Measurements from ENCODE around the gene DVL2.
"Not testable (repeated sequence)": the region's sequence is repeated elsewhere in the genome, so short reads cannot be mapped to it uniquely, and the experiment has no call there.

Gene DVL2

DNA sequence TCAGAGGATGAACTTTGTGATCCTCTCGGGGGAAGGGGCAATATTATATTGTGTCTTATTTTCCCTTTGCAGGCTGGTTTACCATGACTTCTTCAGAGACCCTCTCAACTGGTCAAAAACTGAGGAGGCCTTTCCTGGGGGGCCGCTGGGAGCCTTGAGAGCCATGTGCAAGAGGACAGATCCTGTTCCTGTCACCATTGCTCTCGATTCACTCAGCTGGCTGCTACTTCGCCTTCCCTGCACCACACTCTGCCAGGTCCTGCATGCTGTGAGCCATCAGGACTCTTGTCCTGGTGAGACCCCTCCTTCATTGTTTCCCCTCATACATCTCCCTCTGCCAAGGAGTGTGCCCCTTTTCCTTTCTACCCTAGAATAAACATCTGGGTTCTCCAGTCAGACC is 20.2 kb upstream of the DVL2 start:
- DNase-seq, result no peak

DNA sequence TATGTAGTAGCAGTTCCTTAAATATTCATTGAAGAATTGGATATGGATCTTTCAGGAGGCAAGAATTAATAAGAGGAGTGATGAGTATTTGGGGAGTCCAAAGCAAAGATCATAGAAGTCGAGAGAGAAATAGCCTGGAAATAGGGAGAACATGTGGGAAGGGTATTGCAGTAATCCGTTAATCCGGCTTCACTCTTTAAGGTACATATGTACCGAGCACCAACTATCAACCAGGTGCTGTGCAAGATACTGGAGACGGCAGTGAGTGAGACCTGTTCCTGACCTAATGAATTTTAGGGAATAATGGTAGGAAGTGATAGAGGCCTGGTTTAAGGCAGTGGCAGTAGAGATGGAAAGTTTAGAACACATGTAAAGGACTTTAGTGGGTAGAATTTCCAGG is 18.8 kb upstream of the DVL2 start:
- DNase-seq, result no peak

DNA sequence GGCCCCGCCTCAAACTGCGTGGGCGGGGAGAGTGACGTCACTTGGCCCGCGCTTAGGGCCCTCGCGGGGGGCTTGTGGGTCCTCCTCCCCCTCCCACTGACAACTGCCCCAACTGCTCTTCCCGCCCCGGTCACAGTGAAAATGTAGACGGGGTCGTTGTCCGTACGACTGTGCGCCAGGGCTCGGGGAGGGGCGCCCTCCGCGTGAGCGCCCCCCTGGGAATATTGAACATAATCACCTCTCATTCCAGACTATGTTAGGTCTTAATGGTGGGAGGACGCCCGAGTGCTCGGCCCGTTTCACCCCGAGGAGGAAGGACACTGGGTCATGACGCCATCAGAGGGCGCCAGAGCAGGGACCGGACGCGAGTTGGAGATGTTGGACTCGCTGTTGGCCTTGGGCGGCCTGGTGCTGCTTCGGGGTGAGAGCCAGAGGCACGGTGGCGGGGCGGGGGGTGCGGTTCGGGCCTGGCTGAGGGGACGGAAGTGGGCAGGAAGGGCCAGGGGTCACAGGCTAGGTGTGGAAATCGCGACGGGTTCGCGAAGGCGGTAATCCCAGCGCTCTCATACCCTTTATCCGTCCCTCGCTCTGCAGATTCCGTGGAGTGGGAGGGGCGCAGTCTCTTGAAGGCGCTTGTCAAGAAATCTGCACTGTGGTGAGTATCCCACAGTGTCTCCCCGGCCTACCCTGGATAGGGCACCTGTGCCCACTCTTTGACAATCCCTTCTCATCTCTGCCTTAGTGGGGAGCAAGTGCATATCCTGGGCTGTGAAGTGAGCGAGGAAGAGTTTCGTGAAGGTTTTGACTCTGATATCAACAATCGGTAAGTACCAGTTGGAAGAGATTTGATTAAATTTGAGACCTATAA is 18.1 kb upstream of the DVL2 start, which contains the start of gene ELP5:
Gene ELP5, plus strand, starts transcription at position 40 of the 868 bp plus-strand sequence. Its CDS starts 336 bp downstream, at position 376.
- peak; percentile 87 for DNase-seq

DNA sequence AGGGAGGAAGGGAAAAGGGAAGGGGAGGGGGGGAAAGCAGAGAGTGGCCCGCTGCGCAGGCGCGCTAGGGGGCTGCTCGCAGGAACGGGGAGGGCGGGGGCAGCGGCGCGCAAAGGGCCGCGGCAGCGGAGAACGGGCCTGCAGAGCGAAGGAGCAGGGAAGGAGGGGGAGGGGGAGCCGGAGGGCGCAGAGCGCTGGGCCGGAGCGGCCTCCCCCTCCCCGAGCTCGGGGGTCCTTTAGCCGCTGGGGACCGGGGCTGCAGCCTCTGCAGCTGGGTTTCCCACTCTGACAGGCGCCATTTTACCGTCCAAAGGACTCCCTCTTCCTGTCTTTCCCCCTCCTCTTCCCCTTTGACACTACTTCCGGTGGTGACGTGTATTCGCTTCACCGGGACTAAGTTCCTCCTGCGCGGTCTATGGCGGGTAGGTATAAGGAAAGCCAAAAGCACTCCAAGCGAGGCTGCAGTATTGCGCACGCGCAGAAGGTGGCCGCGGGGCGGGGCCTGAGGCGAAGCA is 17.4 kb upstream of the DVL2 start, which contains the start of gene CTDNEP1:
Gene CTDNEP1, minus strand, starts transcription at position 74 of the 515 bp plus-strand sequence. CDS start 438 bp downstream, outside the sequence.
- DNase-seq, result peak; percentile 99

DNA sequence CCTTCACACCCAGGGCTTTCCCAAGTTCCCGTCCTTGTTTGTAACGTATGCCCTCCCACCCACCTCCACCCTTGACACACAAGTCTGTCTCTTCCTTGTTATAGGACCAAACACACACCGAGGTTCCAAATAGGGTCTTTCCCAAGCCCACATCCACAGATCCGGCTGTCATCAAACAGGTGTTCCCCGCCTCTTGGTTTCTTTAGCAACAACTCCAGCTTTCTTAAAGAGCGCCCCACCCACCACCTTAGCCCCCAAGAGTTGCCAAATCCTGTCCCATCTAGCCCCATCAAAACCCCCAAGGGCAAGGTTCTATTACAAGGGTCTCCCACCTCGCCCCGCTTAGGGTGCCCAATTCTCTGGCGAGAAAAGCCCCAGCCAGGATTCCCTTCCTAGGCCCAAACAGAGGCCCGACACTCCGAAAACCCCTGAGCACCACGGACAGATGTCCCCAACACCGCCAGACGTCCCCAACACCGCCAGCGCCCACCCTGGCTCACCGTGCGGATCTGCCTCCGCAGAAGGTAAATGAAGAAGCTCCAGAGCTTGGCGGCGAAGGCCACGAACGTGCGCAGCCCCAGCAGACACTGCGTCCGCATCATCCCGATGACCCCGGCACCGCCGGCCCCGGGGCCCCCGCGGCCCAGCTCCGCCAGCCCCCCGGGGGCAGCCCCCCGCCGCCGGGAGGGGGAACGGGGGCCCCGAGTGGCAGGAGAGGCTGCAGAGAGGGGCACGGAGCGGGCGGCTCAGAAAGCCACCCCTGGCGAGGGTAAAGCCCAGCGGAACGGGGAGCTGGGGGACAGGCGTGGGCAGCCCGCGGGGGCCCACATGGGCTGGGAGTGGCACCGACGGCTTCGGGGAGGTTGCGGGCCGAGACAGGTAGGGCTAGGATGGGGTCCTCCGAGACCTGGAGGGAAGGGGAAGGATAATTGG is 16.6 kb upstream of the DVL2 start:
- DNase-seq, result no peak

DNA sequence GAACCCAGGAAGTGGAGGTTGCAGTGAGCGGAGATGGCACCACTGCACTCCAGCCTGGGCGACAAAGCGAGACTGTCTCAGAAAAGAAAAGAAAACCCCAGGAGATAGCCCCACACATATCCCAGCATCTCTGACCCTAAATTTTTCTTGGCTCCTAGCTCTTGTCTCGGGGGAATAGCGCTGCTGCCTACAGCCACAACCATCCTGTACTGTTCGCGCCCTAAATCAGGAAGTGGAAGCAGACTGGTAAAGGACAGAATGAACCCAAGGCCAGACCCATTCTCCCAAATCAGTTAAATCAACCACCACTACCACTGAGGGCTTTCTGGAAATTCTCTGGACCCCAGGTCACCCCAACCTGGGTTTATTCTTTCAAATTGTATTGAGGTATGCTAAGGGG is 15.5 kb upstream of the DVL2 start:
- no peak for DNase-seq

DNA sequence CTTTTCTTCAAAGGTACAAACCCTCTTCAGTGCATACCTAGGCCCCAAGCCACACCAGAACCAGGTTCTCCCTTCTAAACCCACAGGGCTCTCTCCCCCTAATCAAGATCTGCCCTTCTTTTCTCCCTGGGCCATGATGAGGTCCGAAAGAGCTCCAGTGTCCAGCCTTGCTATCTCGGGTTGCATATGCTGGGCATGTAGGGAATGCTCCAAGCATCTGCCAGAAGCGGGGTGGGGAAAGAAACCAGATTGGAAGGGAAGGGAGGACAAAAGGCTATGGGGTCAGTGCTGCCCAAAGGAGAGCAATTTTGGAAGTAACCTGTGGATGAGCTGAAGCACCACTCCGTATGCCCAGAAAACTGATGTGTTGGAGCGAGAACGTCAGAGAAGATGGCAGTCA is 14.9 kb upstream of the DVL2 start:
- DNase-seq, result no peak

DNA sequence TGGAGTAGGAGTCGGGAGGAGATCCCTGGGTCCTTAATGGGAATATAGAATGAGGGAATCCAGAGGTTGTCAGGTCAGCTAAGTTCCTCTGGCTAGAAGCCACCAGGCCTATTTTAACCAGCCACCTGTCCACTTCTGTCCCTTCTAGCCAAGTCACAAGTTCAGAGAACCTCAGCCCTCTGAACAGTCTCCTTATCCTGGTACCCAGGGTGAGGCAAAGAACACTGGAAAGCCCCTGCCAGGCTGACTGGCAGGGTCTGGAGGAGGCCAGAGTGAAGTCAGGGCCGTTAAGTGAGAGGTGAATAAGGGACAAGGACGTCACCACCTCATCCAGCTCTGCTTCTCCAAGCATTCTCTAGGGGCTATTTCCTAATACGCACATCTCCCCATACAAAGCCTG is 14.5 kb upstream of the DVL2 start:
- DNase-seq, result no peak

DNA sequence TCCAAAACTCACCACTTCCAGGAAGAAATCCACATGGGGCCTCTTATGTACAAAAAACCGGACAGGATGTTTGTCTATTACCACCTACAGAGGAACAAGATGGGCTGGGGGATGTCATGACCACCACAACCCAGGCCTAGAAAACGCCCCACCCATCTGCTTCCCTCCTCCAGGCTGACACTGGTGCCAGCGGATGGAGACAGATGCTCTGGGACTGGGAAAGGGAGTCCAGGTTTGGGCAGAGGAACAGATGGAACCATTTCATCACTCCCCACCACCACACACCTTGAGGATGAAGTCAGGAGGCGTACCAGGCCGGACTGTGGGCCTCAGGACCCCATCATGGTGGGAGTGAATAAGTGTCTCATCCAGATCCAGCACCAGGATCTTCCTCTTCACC is 12.5 kb upstream of the DVL2 start:
- no peak for DNase-seq

DNA sequence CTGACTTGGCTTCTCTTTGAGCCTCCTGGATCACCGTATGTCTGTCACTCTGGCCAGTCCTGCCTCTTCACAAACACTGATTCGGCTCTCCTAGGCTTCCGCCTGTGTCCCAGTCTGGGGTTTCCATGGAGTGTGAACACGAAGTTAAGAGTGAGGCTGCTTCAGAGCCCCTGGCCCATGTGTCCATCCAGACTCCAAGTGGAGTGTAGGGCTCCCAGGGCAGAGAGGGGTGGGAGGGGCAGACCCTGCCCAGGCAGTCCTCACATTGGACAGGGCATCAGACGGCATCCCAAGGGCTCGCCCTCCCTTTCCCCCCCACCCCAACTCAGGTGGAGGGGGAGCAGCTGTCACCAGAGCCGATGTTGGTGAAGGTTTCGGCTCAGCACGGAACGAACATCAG is 9.5 kb upstream of the DVL2 start:
- not testable (repeated sequence) for DNase-seq

DNA sequence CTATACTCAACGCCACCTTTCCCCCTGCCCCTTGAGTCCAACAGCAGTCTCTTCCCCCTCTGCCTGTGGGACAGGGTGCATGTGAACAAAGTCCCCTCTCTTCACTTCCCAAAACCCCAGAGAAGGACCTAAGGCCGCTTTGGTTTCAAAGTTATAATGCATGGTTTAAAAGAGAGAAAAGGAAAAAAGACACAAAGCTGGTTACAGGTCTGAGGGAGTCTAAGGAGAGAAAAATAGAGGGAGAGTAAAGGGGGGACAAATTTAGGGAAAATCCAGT is 9.1 kb upstream of the DVL2 start:
- DNase-seq, result no peak

DNA sequence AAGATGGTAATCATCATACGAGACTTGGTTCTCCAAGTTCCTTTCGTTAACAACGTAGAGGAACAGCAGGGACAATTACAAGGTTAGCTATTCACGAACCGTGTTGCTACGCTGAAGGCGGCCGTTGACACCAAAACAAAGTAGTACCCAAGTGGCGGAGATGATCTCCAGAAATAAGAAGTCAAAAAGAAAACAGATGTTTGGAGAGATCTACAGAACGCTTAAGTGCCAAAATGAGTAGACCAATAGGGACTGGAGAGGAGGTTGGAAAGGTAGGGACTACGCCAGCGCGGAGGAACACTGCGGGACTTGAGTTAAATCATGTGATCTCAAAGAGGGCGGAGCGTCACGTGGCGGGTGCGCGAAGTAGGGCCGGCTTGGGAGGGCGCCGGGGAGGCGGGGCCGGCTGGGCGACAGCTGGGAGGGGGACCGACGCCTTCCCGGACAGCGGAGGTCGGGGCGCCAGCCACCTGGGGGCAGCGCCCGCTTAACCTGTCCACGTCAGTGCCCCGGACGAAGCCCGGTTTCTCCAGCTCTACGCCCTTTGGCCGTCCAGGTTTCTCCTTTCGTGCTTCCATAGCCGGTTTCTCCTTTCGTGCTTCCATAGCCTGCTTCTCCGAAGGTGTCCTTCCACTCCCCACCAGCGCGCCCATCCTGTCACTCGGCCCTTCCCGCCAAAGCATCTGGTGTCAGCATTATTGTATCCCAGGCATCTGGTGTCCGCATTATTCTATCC is 8.6 kb upstream of the DVL2 start:
- DNase-seq, result peak; percentile 87

DNA sequence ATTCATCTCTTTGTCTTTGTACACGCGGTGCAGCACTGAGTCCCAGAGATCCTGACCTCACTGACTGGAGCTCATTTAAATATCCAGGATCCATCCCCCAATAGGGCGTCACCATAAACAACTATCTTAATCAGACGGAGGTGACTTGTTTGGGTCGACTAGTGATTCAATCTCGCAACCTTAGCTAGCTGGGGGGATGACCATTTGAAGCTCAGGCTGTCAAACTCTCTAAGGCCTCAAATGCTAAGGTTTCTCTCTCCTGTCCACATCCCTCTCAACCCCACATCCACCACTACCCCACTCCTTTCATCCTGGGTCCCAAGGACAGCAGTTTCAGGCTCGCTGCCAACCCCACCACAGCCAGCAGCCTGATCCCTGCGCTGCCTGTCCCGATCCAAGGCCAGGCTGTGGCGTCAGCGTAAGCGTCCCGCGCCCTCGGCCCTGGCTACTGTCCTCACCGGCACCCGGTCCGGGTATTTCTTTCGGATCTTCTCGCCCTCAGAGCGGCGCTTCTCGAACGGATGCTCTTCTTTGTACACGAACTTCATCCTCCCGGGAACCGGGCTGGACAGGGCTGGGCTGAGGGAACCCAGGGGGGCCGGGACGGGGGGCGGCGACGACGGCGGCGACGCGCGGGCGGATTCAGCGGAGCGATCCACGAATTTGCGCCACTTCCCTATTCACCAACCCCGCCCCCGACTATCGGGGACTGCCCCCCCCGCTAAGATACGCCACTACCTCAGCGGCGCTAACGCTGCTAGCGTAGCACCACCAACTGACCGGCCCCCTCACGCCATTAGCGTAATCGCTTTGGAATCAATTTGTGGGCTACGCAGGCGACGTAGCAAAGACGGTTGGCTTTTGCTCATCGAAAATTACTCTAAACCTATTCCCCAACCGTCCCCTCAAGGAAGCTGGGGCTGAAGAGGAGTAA is 7.7 kb upstream of the DVL2 start, which contains the start of gene GABARAP:
Gene GABARAP, minus strand, starts transcription at position 667 of the 934 bp plus-strand sequence. Its CDS starts 119 bp downstream, at position 548.
- peak; percentile 79 for DNase-seq

DNA sequence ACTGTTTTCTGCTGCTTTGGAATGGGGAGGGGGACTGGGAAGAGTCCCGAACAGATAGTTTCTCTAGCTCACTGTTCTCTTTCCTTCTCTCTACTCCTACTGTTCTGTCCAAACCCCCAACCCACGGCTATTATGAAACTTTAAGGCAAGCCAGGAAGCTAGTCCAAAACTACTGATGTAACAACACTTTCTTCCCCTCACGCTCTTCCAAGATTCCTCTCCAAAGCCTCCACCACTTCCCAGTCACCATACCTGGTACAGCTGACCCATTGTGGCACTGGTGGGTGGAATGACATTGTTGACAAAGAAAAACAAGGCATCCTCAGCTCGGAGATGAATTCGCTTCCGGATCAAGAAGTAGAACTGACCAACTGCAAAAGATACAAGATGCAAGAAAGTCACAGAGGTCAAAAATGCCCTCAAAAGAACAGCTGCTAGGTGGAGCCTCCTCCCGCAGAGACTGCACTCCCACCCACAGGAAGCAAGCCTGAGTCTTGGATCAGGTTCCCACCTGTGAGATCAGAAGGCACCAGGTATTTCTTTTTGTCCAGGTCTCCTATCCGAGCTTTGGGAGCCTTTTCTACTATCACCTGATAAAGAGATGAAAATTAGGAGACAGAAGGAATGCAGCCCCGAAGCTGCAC is 6.9 kb upstream of the DVL2 start:
- DNase-seq, result no peak

DNA sequence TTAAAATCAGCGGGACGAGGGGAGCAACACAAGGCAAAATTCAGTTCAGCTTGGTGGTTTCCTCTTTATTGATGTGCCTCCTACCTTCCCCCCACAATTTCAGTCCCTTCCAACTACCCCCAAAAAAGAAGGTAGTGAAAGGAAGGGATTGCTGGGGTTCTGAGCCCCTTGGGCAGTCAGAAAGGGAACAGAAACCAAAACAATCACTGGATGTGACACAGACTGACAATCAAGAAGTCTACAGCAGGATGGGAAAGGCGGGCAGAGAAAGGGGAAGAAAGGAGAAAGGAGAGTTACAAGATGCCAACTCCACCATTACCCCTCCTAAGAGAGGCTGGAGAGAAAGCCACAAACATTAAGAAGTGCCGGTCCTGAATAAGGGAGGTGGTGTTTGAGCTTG is 6.1 kb upstream of the DVL2 start:
- DNase-seq, result no peak

DNA sequence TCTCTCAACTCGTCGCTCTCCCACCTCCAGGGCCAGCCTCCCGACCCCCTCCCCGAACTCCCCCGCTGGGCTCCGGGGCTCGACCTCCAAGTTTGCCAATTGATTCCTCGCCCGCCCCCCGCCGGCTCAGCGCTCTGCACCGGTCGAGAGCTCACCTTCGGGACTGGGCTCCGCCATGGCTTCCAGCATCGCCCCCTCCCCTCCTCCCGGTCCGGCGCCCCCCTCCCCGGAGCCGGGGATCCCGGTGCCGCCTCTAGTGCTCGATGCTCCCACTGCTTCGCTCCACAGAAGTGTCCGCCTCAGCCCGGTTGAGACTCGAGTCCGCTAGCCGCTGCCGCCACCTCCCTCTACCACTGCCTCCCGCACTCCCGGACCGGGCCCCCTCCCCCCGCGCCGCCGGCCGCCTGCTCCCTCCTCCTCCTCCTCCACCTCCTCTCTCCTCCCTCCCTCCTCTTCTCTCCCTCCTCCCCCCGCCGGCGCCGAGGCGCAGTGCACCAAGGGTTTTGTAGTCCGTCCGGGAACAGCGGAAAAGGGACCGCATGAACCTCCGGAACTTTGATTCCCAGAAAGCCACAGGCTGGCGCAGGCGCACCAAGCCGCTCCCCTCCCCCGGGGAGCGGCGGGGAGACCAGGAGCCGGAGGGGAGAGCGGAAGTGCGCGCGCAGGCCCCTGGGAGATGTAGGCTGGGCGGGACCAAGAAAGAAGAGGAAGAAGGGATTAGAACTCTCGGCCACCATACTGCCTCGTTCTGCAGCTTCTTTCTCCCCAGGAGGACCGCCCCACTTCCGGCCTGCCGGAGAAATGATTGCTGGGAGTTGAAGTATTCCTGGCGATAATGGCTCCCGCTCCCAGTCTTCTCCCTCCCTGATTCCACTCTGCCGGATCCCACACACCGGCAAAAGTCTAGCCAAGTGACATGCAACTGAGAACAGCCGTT is 5.0 kb upstream of the DVL2 start, which contains the start of gene PHF23:
Gene PHF23, minus strand, starts transcription at position 367 of the 937 bp plus-strand sequence. Its CDS starts 178 bp downstream, at position 189.
- peak; percentile 99 for DNase-seq

DNA sequence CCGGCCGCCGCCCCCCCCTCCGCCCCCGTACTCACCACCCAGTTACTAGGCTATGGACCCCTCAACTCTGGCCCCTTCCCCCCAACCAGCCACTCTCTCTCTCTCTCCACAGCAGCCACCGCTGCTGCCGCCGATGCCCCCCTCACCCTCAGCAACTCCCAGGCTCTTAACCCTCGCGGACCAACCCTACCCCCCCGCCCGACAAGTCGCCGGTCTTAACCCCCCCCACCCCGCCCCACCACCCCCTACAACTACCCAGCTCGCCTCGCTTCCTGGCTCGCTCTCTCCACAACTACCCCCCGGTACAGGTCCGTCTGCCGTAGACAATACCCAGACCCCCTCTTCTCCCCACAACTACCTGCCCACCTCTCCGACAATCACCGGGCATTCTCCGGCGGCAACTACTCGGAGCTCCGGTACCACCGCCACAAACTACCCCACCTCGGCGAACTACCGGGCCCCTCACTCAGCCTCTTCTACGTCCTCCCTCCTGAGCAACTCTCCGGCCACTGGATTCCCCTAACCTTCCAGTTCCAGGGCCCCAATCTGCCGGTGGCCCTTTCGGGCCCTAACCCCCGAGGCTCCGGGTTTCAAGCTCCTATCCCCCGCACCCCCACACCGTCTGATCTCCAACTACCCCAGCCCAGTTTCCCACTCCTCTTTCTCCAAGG is 4.2 kb upstream of the DVL2 start:
- DNase-seq, result no peak

DNA sequence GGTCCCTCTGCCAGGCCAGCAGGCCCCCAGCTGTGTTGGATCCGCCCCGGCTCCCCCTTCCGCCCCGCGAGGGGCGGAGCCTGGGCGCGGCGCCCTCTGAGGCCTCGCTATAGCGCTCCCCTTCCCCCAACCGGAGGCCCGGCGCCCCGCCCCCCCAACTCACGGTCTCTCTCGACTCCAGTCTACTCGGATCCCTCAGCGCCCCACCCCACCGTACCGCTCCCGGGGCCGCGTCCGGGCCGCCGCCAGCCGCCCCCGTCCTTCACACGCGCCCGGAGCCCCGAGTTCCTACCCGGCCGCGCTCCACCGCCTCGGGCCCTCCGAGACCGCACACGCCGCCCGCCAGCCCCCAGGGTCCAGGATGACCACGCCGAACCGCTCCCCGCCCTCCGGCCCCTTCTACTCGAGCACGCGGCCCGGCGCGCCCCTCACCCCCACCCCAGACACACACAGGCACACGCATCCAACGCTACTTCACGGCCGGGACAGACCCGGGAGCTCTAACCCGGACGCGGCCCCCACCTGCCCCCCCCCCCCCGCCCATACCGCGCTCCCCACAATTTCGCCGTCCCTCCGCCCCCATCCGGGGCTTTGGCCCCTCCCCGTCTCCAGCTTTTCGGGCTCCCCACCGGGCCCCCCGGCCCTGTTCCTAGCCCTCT is 3.6 kb upstream of the DVL2 start:
- DNase-seq, result peak; percentile 53

Measured in GDM1 (cell line).